HL-60/S4 treated with phorbol 12-myristate 13-acetate at 8.2 ng/mL for 4 days and 3 days (cell line): ENCODE results near the gene CRIM1.

Experiments
- in situ Hi-C: fragments of 300-500 bp; cut with MboI; formaldehyde crosslinking; loops from 2 replicates; pipeline ENCODE4 v1.15.0; 2022; ENCODE audit warnings: low sequenced_read_pairs

Gene CRIM1

DNA sequence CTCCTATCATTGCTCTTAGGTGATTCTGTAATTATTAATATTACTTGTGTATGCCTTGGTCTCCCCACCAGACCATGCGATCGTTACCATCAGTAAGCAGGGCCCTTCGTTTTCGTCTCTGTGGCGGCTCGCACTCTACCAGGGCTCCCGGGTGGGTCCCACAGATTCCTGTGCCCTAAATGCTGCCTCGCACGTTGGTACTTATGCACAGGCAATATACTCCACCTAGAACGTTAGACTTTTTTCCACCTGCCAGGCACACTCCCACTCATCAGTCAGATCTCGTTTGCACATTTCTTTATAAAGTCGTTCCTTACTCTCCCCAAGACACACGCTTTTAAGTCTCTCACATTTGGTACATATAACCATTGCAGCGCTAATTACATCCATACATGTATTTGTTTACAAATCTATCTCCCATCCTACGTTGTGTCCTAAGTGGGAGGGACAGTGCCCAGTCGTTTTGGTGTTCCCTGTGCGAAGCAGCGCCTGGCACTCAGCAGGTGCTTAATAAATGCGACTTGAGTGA is 241.5 kb downstream of the CRIM1 start:
- in situ Hi-C loops: no loop called here

DNA sequence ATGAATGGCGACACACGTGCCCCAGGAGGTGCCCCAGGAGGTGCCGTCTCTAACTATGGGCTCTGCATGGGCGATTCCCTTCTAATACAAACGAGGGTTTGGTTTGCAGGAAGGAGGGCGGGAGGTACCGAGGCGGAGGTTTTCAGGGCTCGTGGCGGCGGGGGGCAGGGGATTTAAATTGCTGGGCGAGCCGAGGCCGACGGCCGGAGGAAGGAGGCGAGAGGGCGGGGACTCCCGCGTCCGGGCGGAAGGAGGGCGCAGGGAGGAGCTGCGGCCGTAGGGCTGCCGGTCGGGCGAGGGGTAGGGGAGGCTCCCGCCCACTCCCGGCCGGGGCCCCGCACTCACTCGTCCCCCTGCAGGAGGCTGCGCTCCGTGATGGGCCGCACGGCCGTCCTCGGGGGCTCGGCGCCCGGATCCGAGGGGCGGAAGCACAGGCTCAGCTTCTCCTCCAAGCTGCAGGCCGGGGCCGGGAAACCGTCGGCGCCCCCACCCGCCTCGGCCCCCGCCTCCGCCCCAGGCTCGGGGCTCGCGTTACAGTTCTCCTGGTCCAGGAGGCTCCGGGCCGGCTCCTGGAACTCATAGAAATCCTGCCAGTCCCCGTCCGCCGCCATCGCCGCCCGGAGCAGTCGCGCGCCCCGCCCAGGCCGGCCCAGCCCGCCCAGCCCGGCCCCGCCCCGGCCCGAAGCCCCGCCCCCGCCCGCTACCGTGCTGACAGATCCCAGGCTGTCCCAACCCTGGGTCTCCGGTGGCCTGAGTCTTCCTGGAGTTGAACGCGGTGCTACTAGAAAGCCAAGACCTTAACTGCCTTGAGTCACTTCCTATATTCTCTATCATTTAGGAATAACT is 242.2 kb downstream of the CRIM1 start, which contains the start of gene FEZ2:
FEZ2 (minus strand) TSS at position 637 of the 846 bp plus-strand sequence; CDS start at position 611, 26 bp downstream.
- in situ Hi-C loops: no loop called here
